Neutrophil (primary cell): Measurements from ENCODE around the gene ZNF512.

Experiments used
- H3K27ac ChIP-seq: fragments of 200-600 bp; sonication (generic); 2 replicates; pipeline ENCODE4 v1.5.1; 2016; ENCODE audit warnings: mild to moderate bottlenecking, moderate library complexity
- H3K27me3 ChIP-seq: fragments of 200-600 bp; sonication (generic); 2 replicates; pipeline ENCODE4 v1.6.0; 2016; ENCODE audit warnings: mild to moderate bottlenecking
- H3K36me3 ChIP-seq: fragments of 200-600 bp; sonication (generic); 2 replicates; pipeline ENCODE4 v1.5.1; 2017
- H3K4me1 ChIP-seq, 2 experiments: fragments of 200-600 bp in 1 of 2; sonication (generic) in 1 of 2; 1 replicate in 1 of 2; 2 replicates in 1 of 2; pipeline versions ENCODE4 v1.5.1 to v1.6.1; 2013 to 2016; ENCODE audit warnings: low read depth in 1 of 2, low read length in 1 of 2, mild to moderate bottlenecking in 1 of 2, moderate library complexity in 1 of 2; ENCODE audit not compliant: control insufficient read depth in 1 of 2, insufficient read depth in 1 of 2
- H3K4me3 ChIP-seq, 2 experiments: fragments of 200-600 bp in 1 of 2; sonication (generic) in 1 of 2; 1 replicate in 1 of 2; 2 replicates in 1 of 2; pipeline ENCODE4 v1.5.1; 2013 to 2016; ENCODE audit warnings: low read depth in 1 of 2, low read length in 1 of 2, mild to moderate bottlenecking in 1 of 2, moderate library complexity in 1 of 2
- H3K9me3 ChIP-seq: fragments of 200-600 bp; sonication (generic); 2 replicates; pipeline ENCODE4 v1.5.1; 2016
- TF ChIP-seq, protein P1 (sequence below): fragments of 200-600 bp; sonication (generic); IDR thresholded peaks from 2 replicates; pipeline ENCODE4 v1.5.1; 2016; ENCODE audit warnings: antibody characterized with exemption

ZNF512 gene

DNA sequence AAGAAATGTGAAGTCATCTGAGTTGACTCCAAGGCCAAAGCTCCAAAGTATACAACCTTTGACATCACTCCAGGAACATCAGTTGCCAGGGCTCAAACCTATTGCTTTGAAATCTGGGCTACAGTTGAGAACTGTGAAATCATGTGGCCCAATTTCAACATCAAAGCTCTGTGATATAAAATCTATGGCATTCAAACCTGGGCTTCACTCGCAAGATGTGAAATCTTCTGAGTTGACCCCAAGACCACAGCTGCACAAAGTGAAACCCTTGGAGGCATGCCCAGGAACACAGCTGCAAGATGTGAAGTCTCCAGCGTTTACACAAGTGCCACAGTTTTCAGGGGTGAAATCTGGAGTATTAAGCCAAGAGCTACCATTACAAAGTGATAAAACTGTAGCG lies 9.4 kb upstream of the ZNF512 start:
- no peaks in the 10 kb centered on the region for H3K4me1 ChIP-seq
- H3K27ac ChIP-seq, result no peak overlapping the region
- H3K27me3 ChIP-seq, result peaks cover 43% of the 10 kb centered on the region
- TF ChIP-seq, protein P1, sequence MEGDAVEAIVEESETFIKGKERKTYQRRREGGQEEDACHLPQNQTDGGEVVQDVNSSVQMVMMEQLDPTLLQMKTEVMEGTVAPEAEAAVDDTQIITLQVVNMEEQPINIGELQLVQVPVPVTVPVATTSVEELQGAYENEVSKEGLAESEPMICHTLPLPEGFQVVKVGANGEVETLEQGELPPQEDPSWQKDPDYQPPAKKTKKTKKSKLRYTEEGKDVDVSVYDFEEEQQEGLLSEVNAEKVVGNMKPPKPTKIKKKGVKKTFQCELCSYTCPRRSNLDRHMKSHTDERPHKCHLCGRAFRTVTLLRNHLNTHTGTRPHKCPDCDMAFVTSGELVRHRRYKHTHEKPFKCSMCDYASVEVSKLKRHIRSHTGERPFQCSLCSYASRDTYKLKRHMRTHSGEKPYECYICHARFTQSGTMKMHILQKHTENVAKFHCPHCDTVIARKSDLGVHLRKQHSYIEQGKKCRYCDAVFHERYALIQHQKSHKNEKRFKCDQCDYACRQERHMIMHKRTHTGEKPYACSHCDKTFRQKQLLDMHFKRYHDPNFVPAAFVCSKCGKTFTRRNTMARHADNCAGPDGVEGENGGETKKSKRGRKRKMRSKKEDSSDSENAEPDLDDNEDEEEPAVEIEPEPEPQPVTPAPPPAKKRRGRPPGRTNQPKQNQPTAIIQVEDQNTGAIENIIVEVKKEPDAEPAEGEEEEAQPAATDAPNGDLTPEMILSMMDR, result no peak
- no peaks in the 10 kb centered on the region for H3K36me3 ChIP-seq
- H3K9me3 ChIP-seq, result no peaks in the 10 kb centered on the region
- no peak overlapping the region for H3K4me3 ChIP-seq

GRCh38 chr2:27581417-27582128 lies 1.3 kb upstream of the ZNF512 start:
- H3K27me3 ChIP-seq, result peaks cover 15% of the 10 kb centered on the region
- peak overlapping the region; percentile 77 for H3K27ac ChIP-seq
- H3K4me3 ChIP-seq, result no peak overlapping the region
- peaks cover 17 to 18% of the 10 kb centered on the region in 2 experiments for H3K4me1 ChIP-seq
- no peaks in the 10 kb centered on the region for H3K36me3 ChIP-seq
- TF ChIP-seq, protein P1, result no peak
- H3K9me3 ChIP-seq, result no peaks in the 10 kb centered on the region

DNA sequence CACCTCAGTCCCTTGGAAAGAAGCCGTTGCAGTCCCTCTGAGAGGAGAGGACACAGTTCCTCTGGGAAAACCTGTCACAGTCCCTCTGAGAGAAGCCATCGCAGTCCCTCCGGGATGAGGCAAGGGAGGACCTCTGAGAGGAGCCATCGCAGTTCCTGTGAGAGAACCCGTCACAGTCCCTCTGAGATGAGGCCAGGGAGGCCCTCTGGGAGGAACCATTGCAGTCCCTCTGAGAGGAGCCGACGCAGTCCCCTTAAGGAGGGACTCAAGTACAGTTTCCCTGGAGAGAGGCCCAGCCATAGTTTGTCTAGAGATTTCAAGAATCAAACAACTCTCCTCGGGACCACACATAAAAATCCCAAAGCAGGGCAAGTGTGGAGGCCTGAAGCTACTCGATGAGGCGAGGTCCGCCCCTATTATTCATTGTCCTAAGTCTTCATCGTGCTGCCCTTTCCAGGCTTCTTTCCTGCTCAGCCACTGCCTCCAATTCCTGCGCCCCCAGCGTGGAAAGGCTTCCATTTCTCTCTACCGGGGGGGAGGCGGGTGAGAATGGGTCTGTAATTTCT lies 630 bp upstream of the ZNF512 start:
- Histone ChIP-seq H3K36me3 (no peaks in the 10 kb centered on the region), H3K4me1 (peaks cover 17 to 18% of the 10 kb centered on the region in 2 experiments), H3K4me3 (peak overlapping the region; percentile 77 to 81), H3K27ac (peak overlapping the region; percentile 77), H3K27me3 (peaks cover 12% of the 10 kb centered on the region), H3K9me3 (no peaks in the 10 kb centered on the region)
- TF ChIP-seq, protein P1, result no peak

DNA sequence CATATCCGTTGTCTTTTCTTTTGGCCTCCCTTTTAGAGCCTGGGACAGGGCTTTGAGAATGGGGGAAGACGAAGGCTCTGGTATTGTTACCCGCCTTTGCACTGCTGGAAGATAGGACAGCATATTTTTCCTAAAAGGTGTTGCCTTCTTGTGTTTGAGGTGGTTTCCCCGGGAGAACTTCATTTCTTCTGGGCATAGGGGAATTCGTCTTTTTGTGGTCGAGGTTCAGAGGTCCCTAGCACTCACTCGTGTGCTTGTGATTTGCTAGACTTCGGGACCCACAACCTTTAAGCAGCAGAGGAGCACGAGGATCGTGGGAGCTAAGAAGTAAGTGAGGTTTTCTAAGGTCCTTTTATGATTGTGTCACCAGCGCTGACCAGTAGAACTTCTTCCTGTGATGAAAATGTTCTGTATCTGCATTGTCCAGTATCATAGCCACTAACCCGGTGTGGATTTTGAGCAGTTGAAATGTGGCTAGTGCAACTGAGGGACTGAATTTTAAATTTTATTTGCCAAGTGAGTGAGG lies 611 bp downstream of the ZNF512 start:
- H3K36me3 ChIP-seq, result no peaks in the 10 kb centered on the region
- H3K27ac ChIP-seq, result peak overlapping the region; percentile 77
- H3K9me3 ChIP-seq, result no peaks in the 10 kb centered on the region
- peaks cover 17 to 18% of the 10 kb centered on the region in 2 experiments for H3K4me1 ChIP-seq
- peak overlapping the region; percentile 77 to 81 for H3K4me3 ChIP-seq
- TF ChIP-seq, protein P1, result no peak
- H3K27me3 ChIP-seq, result peaks cover 12% of the 10 kb centered on the region

DNA sequence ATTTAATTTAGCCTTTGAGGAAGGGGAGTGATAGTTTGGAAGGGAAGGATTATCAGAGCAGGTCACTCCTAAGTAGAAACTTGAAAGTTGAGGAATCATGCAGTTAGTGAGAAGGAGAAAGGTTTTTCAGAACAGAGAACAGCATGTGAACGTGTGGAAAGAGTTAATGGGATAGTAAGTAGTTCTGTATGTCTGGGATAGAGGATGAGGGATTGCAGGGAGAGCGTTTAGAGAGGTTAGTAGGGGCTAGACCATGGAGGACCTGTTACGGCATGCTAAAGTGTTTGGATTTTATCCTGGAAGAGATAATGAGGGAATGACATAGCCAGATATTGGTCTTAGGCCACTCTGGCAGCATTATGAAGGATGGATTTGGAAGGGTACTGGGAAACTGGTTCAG lies 1.8 kb downstream of the ZNF512 start:
- Histone ChIP-seq H3K27ac (no peak overlapping the region), H3K4me1 (peaks cover 17 to 18% of the 10 kb centered on the region in 2 experiments), H3K9me3 (no peaks in the 10 kb centered on the region), H3K4me3 (no peak overlapping the region), H3K27me3 (peaks cover 2% of the 10 kb centered on the region), H3K36me3 (no peaks in the 10 kb centered on the region)
- TF ChIP-seq, protein P1, result no peak
